ENCODE data around the gene BHLHE40. TPM values are rescaled to one million over a fixed set of nuclear protein-coding genes. Genes with fewer than 3 reads are reported as not detected.
"Not testable (repeated sequence)": the region's sequence is repeated elsewhere in the genome, so short reads cannot be mapped to it uniquely, and the experiment has no call there.

BHLHE40 gene
- total and polyA plus RNA-seq, 2 donors: 21.9 to 30.1 TPM

GRCh38 chr3:4971437-4971836 is 7.8 kb upstream of the BHLHE40 start:
- H3K27me3 ChIP-seq (ENCODE audit: control insufficient read depth in 2 of 2, insufficient read depth in 1 of 2, low read length in 1 of 2); H3K27ac ChIP-seq (ENCODE audit: low read depth in 1 of 2, low read length in 1 of 2); H3K4me1 ChIP-seq (ENCODE audit: control insufficient read depth in 2 of 2, insufficient read depth in 2 of 2, low read length in 2 of 2); H3K36me3 ChIP-seq (ENCODE audit: control insufficient read depth in 2 of 2, insufficient read depth in 2 of 2, low read length in 1 of 2); H3K9me3 ChIP-seq (ENCODE audit: control insufficient read depth in 2 of 2, insufficient read depth in 1 of 2, low read length in 1 of 2); H3K4me3 ChIP-seq (ENCODE audit: low read length in 2 of 2); DNase-seq (ENCODE audit: low read depth in 6 of 9, low spot score in 9 of 9): not testable (repeated sequence)
- over 99% methylated on average over 6 of the region's 6 CpGs for WGBS

DNA sequence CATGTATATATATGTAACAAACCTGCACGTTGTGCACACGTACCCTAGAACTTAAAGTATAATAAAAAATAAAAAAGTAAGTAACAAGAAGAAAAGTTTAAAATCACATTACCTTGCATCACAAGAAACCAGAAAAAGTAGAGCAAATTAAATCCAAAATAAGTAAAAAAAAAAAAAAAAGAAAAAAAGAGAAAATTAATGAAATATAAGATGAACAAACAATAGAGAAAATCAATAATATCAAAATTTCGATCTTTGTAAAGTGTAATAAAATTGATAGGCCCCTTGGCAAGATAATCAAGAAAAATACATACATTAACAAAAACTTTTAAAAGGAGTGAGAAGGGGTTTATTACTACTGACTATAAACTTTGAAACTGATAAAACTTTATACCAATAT is 7.4 kb upstream of the BHLHE40 start:
- H3K4me3 ChIP-seq (ENCODE audit: low read length in 2 of 2): no peak overlapping the region
- peaks cover 0 to 2% of the 10 kb centered on the region in 2 donors for H3K27me3 ChIP-seq (ENCODE audit: control insufficient read depth in 2 of 2, insufficient read depth in 1 of 2, low read length in 1 of 2)
- H3K27ac ChIP-seq (ENCODE audit: low read depth in 1 of 2, low read length in 1 of 2): no peak overlapping the region
- H3K9me3 ChIP-seq (ENCODE audit: control insufficient read depth in 2 of 2, insufficient read depth in 1 of 2, low read length in 1 of 2): no peaks in the 10 kb centered on the region
- H3K4me1 ChIP-seq (ENCODE audit: control insufficient read depth in 2 of 2, insufficient read depth in 2 of 2, low read length in 2 of 2): peaks cover under 1 to 2% of the 10 kb centered on the region in 2 donors
- WGBS: 98% methylated on average over 3 of the region's 3 CpGs
- DNase-seq (ENCODE audit: low read depth in 6 of 9, low spot score in 9 of 9): no peak
- H3K36me3 ChIP-seq (ENCODE audit: control insufficient read depth in 2 of 2, insufficient read depth in 2 of 2, low read length in 1 of 2): no peaks in the 10 kb centered on the region

- Histone ChIP-seq H3K27ac (ENCODE audit: low read depth in 1 of 2, low read length in 1 of 2) (no peak overlapping the region), H3K9me3 (ENCODE audit: control insufficient read depth in 2 of 2, insufficient read depth in 1 of 2, low read length in 1 of 2) (no peaks in the 10 kb centered on the region), H3K4me3 (ENCODE audit: low read length in 2 of 2) (no peak overlapping the region), H3K27me3 (ENCODE audit: control insufficient read depth in 2 of 2, insufficient read depth in 1 of 2, low read length in 1 of 2) (peaks cover 0 to 13% of the 10 kb centered on the region in 2 donors), H3K4me1 (ENCODE audit: control insufficient read depth in 2 of 2, insufficient read depth in 2 of 2, low read length in 2 of 2) (peaks cover 8 to 13% of the 10 kb centered on the region in 2 donors), H3K36me3 (ENCODE audit: control insufficient read depth in 2 of 2, insufficient read depth in 2 of 2, low read length in 1 of 2) (no peaks in the 10 kb centered on the region)
- 95% methylated on average over 9 of the region's 9 CpGs for WGBS
- DNase-seq (ENCODE audit: low read depth in 6 of 9, low spot score in 9 of 9): no peak
Measured at GRCh38 chr3:4972652-4973643, 6.3 kb upstream of the BHLHE40 start.

DNA sequence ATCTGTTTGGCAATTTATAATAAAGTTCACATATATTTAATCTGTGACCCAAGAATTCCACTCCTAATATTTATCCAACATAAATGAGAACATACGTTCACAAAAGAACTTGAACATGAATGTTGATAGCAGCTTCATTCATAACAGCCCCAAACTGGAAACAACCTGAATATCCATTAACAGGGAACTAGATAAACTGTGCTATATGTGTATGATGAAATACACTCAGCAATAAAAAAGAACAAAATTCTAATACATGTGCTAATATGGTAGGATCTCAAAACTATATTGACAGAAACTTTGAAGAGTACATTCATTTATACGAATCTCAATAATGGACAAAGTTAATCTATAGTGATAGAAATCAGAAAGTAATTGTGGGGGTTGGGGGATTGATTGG is 5.1 kb upstream of the BHLHE40 start:
- no peak for DNase-seq (ENCODE audit: low read depth in 6 of 9, low spot score in 9 of 9)
- Histone ChIP-seq H3K4me1 (ENCODE audit: control insufficient read depth in 2 of 2, insufficient read depth in 2 of 2, low read length in 2 of 2) (peaks cover 8 to 21% of the 10 kb centered on the region in 2 donors), H3K27me3 (ENCODE audit: control insufficient read depth in 2 of 2, insufficient read depth in 1 of 2, low read length in 1 of 2) (peaks cover 5 to 25% of the 10 kb centered on the region in 2 donors), H3K36me3 (ENCODE audit: control insufficient read depth in 2 of 2, insufficient read depth in 2 of 2, low read length in 1 of 2) (no peaks in the 10 kb centered on the region), H3K9me3 (ENCODE audit: control insufficient read depth in 2 of 2, insufficient read depth in 1 of 2, low read length in 1 of 2) (no peaks in the 10 kb centered on the region), H3K27ac (ENCODE audit: low read depth in 1 of 2, low read length in 1 of 2) (no peak overlapping the region), H3K4me3 (ENCODE audit: low read length in 2 of 2) (no peak overlapping the region)
- 96% methylated on average over 2 of the region's 2 CpGs for WGBS

DNA sequence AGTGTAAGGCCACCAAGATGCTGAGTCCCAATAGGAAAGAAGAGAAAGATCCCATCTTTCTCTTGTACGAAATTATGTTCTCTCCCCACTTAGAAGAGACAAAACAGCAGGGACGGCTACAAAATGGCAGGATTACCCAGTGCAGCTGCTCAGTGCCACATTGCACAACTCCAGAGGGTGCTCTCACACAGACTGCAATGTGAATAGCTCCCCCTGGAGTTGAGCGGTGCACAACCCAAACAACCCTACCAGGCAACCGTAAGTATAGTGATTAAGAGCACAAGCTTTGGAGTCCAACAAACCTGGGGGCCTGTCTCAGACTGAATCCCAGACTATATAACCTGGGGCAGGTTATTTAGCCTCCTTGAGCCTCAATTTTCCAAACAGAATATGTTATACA is 3.1 kb upstream of the BHLHE40 start:
- peak in 2 of 9 donors; percentile 30 to 54 for DNase-seq (ENCODE audit: low read depth in 6 of 9, low spot score in 9 of 9)
- Histone ChIP-seq H3K9me3 (ENCODE audit: control insufficient read depth in 2 of 2, insufficient read depth in 1 of 2, low read length in 1 of 2) (peaks cover 0 to 8% of the 10 kb centered on the region in 2 donors), H3K36me3 (ENCODE audit: control insufficient read depth in 2 of 2, insufficient read depth in 2 of 2, low read length in 1 of 2) (no peaks in the 10 kb centered on the region), H3K4me1 (ENCODE audit: control insufficient read depth in 2 of 2, insufficient read depth in 2 of 2, low read length in 2 of 2) (peaks cover 8 to 38% of the 10 kb centered on the region in 2 donors), H3K27me3 (ENCODE audit: control insufficient read depth in 2 of 2, insufficient read depth in 1 of 2, low read length in 1 of 2) (peaks cover 16 to 42% of the 10 kb centered on the region in 2 donors), H3K27ac (ENCODE audit: low read depth in 1 of 2, low read length in 1 of 2) (no peak overlapping the region), H3K4me3 (ENCODE audit: low read length in 2 of 2) (no peak overlapping the region)
- WGBS: 93% methylated on average over 4 of the region's 4 CpGs

DNA sequence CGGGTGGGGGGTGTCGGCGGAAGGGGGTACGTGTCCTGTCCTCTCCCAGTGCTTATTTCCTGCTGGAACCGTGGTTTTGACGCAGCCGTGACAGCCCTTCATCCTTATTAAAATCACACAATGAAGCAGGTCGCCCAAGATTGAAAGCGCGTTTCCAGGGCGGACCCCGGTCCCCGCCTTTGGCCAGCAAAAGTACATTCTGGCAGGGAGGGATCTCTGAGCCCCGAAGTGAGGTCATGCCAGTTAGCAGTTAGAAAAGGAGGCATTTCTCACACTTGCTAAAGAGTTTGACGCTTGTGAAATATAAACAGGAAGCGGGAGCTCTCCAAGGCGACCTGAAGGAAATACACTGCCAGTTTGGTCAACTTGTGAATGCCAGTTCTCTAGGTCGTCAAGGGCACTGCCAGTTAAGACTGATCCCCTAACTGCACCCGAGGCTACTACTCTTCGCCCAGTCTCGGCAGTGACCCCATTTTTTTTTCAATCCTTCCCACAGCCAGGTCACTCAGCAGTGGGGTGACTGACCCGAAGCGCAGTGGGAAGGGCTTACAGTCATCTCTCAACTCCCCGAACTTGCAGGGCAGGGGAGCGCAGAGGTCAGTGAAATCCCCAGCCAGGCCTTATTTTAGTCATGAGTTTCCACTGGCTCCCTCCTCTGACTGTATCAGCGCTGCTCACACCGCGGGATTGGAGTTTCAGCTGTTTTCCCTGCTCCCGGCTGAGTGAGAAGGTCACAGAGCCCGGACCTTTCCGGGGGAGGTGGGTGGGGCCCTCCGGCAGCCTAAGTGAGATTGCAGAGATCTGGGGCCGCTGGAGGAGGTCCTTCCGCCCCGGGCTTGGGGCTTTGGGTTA is 2.0 kb upstream of the BHLHE40 start:
- H3K9me3 ChIP-seq (ENCODE audit: control insufficient read depth in 2 of 2, insufficient read depth in 1 of 2, low read length in 1 of 2): peaks cover 0 to 8% of the 10 kb centered on the region in 2 donors
- peak overlapping the region; percentile 48 to 49 for H3K4me3 ChIP-seq (ENCODE audit: low read length in 2 of 2)
- peaks cover 16 to 44% of the 10 kb centered on the region in 2 donors for H3K27me3 ChIP-seq (ENCODE audit: control insufficient read depth in 2 of 2, insufficient read depth in 1 of 2, low read length in 1 of 2)
- peak in 6 of 9 donors; percentile 22 to 68 (median 34) for DNase-seq (ENCODE audit: low read depth in 6 of 9, low spot score in 9 of 9)
- H3K4me1 ChIP-seq (ENCODE audit: control insufficient read depth in 2 of 2, insufficient read depth in 2 of 2, low read length in 2 of 2): peaks cover 8 to 41% of the 10 kb centered on the region in 2 donors
- H3K36me3 ChIP-seq (ENCODE audit: control insufficient read depth in 2 of 2, insufficient read depth in 2 of 2, low read length in 1 of 2): no peaks in the 10 kb centered on the region
- WGBS: 18% methylated on average over 35 of the region's 35 CpGs
- H3K27ac ChIP-seq (ENCODE audit: low read depth in 1 of 2, low read length in 1 of 2): peak overlapping the region; percentile 72 to 82

DNA sequence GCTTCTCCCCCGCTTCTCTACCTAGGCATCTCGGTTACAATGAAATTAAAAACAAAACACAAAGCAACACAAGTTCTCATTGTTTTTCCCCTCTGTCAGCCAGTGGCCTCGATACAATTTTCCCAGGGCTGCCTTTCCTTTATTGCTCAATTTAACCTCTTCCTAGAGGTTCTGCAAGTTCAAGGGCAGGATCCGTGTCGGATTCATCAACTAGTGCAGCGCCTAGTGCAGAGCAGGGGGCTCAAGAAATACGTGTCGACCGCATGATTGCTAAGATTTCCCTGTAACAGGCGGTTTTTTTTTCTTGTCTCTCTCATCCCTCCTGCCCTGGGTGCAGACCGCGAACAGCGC is 1.4 kb upstream of the BHLHE40 start:
- peak in 2 of 9 donors; percentile 38 to 68 for DNase-seq (ENCODE audit: low read depth in 6 of 9, low spot score in 9 of 9)
- under 1% methylated on average over 13 of the region's 13 CpGs for WGBS
- peaks cover 0 to 8% of the 10 kb centered on the region in 2 donors for H3K9me3 ChIP-seq (ENCODE audit: control insufficient read depth in 2 of 2, insufficient read depth in 1 of 2, low read length in 1 of 2)
- H3K36me3 ChIP-seq (ENCODE audit: control insufficient read depth in 2 of 2, insufficient read depth in 2 of 2, low read length in 1 of 2): peaks cover 0 to 2% of the 10 kb centered on the region in 2 donors
- H3K27ac ChIP-seq (ENCODE audit: low read depth in 1 of 2, low read length in 1 of 2): peak overlapping the region; percentile 72 to 82
- peaks cover 16 to 45% of the 10 kb centered on the region in 2 donors for H3K27me3 ChIP-seq (ENCODE audit: control insufficient read depth in 2 of 2, insufficient read depth in 1 of 2, low read length in 1 of 2)
- peaks cover 8 to 41% of the 10 kb centered on the region in 2 donors for H3K4me1 ChIP-seq (ENCODE audit: control insufficient read depth in 2 of 2, insufficient read depth in 2 of 2, low read length in 2 of 2)
- H3K4me3 ChIP-seq (ENCODE audit: low read length in 2 of 2): peak overlapping the region; percentile 48 to 49

GRCh38 chr3:4978204-4978965 is 852 bp upstream of the BHLHE40 start:
- Histone ChIP-seq H3K36me3 (ENCODE audit: control insufficient read depth in 2 of 2, insufficient read depth in 2 of 2, low read length in 1 of 2) (peaks cover 0 to 5% of the 10 kb centered on the region in 2 donors), H3K27ac (ENCODE audit: low read depth in 1 of 2, low read length in 1 of 2) (peak overlapping the region; percentile 72 to 82), H3K4me3 (ENCODE audit: low read length in 2 of 2) (peak overlapping the region; percentile 48 to 49), H3K4me1 (ENCODE audit: control insufficient read depth in 2 of 2, insufficient read depth in 2 of 2, low read length in 2 of 2) (peaks cover 8 to 43% of the 10 kb centered on the region in 2 donors), H3K9me3 (ENCODE audit: control insufficient read depth in 2 of 2, insufficient read depth in 1 of 2, low read length in 1 of 2) (peaks cover 0 to 8% of the 10 kb centered on the region in 2 donors), H3K27me3 (ENCODE audit: control insufficient read depth in 2 of 2, insufficient read depth in 1 of 2, low read length in 1 of 2) (peaks cover 16 to 46% of the 10 kb centered on the region in 2 donors)
- peak in 3 of 9 donors; percentile 43 to 66 (median 56) for DNase-seq (ENCODE audit: low read depth in 6 of 9, low spot score in 9 of 9)
- WGBS: under 1% methylated on average over 76 of the region's 76 CpGs
